ENCODE results near the gene UBE3C. TPM values are rescaled to one million over a fixed set of nuclear protein-coding genes. Genes with fewer than 3 reads are reported as not detected.

Gene UBE3C
- total and polyA plus RNA-seq, 8 donors: 13.5 to 162 (median 64.8) TPM

- Histone ChIP-seq H3K4me1 (no peaks in the 10 kb centered on the region), H3K27ac (no peak overlapping the region), H3K9me3 (no peaks in the 10 kb centered on the region), H3K36me3 (peaks cover 35 to 95% (median 95%) of the 10 kb centered on the region in 4 donors), H3K4me3 (no peak overlapping the region), H3K27me3 (no peaks in the 10 kb centered on the region)
- TF ChIP-seq POLR2AphosphoS5 (IDR thresholded peaks at IDR 0.05): no peak
- no peak for TF ChIP-seq CTCF (IDR thresholded peaks at IDR 0.05)
- TF ChIP-seq POLR2A (IDR thresholded peaks at IDR 0.05): no peak
- TF ChIP-seq EP300 (IDR thresholded peaks at IDR 0.05): no peak
- no peak for DNase-seq
- intact Hi-C loops (cut with DNase I; ENCODE audit: low total_unique reads): no loop called here
- 80 to 97% (median 94%) methylated on average over 3 of the region's 3 CpGs for WGBS, 5 donors
Observed at GRCh38 chr7:157192861-157193260, 54.1 kb downstream of the UBE3C start.

GRCh38 chr7:157193274-157193673, 54.5 kb downstream of the UBE3C start:
- Histone ChIP-seq H3K9me3 (no peaks in the 10 kb centered on the region), H3K27ac (no peak overlapping the region), H3K36me3 (peaks cover 35 to 95% (median 95%) of the 10 kb centered on the region in 4 donors), H3K4me1 (no peaks in the 10 kb centered on the region), H3K27me3 (no peaks in the 10 kb centered on the region), H3K4me3 (no peak overlapping the region)
- intact Hi-C loops (cut with DNase I; ENCODE audit: low total_unique reads): no loop called here
- TF ChIP-seq CTCF (IDR thresholded peaks at IDR 0.05) (no peak), EP300 (IDR thresholded peaks at IDR 0.05) (no peak), POLR2AphosphoS5 (IDR thresholded peaks at IDR 0.05) (no peak), POLR2A (IDR thresholded peaks at IDR 0.05) (no peak)
- 71 to 85% (median 80%) methylated on average over 4 of the region's 4 CpGs for WGBS, 5 donors
- DNase-seq: peak in 1 of 2 donors; percentile 12

DNA sequence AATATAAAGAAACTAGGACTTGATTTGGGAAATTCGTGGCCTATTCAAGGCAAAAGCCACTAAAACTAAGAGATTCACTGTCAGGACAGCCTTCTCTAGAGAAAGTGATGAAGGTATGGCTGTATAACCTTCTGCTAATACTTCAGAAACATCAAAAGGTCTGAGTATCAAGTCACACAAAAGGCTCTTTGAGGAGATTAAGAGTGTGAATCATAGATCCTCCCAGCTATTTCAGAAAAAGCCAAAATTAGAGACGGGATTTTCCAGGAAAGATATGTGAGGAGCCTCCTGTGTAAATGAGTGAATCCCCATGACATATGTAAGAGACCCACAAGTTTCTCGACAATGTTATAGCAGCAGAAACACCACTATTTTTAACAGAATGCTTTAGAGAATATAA, 56.2 kb downstream of the UBE3C start:
- no peaks in the 10 kb centered on the region for H3K4me1 ChIP-seq
- no peak overlapping the region for H3K4me3 ChIP-seq
- H3K27ac ChIP-seq: no peak overlapping the region
- no peaks in the 10 kb centered on the region for H3K9me3 ChIP-seq
- no peak for DNase-seq
- intact Hi-C loops (cut with DNase I; ENCODE audit: low total_unique reads): no loop called here
- TF ChIP-seq CTCF (IDR thresholded peaks at IDR 0.05) (no peak), EP300 (IDR thresholded peaks at IDR 0.05) (no peak), POLR2AphosphoS5 (IDR thresholded peaks at IDR 0.05) (no peak), POLR2A (IDR thresholded peaks at IDR 0.05) (no peak)
- peaks cover 28 to 92% (median 87%) of the 10 kb centered on the region in 4 donors for H3K36me3 ChIP-seq
- 91 to 98% (median 95%) methylated on average over 3 of the region's 3 CpGs for WGBS, 5 donors
- no peaks in the 10 kb centered on the region for H3K27me3 ChIP-seq

GRCh38 chr7:157195868-157196267, 57.1 kb downstream of the UBE3C start:
- H3K36me3 ChIP-seq: peaks cover 19 to 86% (median 79%) of the 10 kb centered on the region in 4 donors
- no peaks in the 10 kb centered on the region for H3K4me1 ChIP-seq
- intact Hi-C loops (cut with DNase I; ENCODE audit: low total_unique reads): no loop called here
- no peak for DNase-seq
- H3K4me3 ChIP-seq: no peak overlapping the region
- no peaks in the 10 kb centered on the region for H3K9me3 ChIP-seq
- no peak overlapping the region for H3K27ac ChIP-seq
- no peaks in the 10 kb centered on the region for H3K27me3 ChIP-seq
- no peak for TF ChIP-seq EP300 (IDR thresholded peaks at IDR 0.05)
- TF ChIP-seq POLR2AphosphoS5 (IDR thresholded peaks at IDR 0.05): no peak
- TF ChIP-seq CTCF (IDR thresholded peaks at IDR 0.05): no peak
- TF ChIP-seq POLR2A (IDR thresholded peaks at IDR 0.05): no peak
- WGBS, 5 donors: 90 to 96% (median 93%) methylated on average over 12 of the region's 12 CpGs
